ENCODE measurements around the gene ADIG.

The ADIG gene

GRCh38 chr20:38626921-38627659 lies 46.1 kb downstream of the ADIG start:
- Mint-ChIP-seq H3K27ac (no peak overlapping the region), H3K9me3 (no peaks in the 10 kb centered on the region), H3K36me3 (no peaks in the 10 kb centered on the region), H3K4me3 (no peak overlapping the region), H3K27me3 (peaks cover 38% of the 10 kb centered on the region), H3K4me1 (no peaks in the 10 kb centered on the region)
- no peak for DNase-seq
- CTCF ChIA-PET = no interaction called here

- Mint-ChIP-seq H3K36me3 (no peaks in the 10 kb centered on the region), H3K27ac (no peak overlapping the region), H3K4me3 (no peak overlapping the region), H3K27me3 (peaks cover 31% of the 10 kb centered on the region), H3K4me1 (peaks cover 2% of the 10 kb centered on the region), H3K9me3 (no peaks in the 10 kb centered on the region)
- no peak for DNase-seq
- CTCF ChIA-PET = no interaction called here
These were observed 47.8 kb downstream of the ADIG start for GRCh38 chr20:38628580-38629470.

- DNase-seq = no peak
- CTCF ChIA-PET = no interaction called here
- no peak overlapping the region for H3K4me3 Mint-ChIP-seq
- no peak overlapping the region for H3K27ac Mint-ChIP-seq
- no peaks in the 10 kb centered on the region for H3K9me3 Mint-ChIP-seq
- peaks cover 37% of the 10 kb centered on the region for H3K27me3 Mint-ChIP-seq
- no peaks in the 10 kb centered on the region for H3K36me3 Mint-ChIP-seq
- H3K4me1 Mint-ChIP-seq = peaks cover 2% of the 10 kb centered on the region
These were observed 49.0 kb downstream of the ADIG start for GRCh38 chr20:38629979-38630378.

- no peak overlapping the region for H3K27ac Mint-ChIP-seq
- no peak for DNase-seq
- H3K27me3 Mint-ChIP-seq = peaks cover 39% of the 10 kb centered on the region
- no peak overlapping the region for H3K4me3 Mint-ChIP-seq
- CTCF ChIA-PET = no interaction called here
- no peaks in the 10 kb centered on the region for H3K9me3 Mint-ChIP-seq
- no peaks in the 10 kb centered on the region for H3K36me3 Mint-ChIP-seq
- peaks cover 2% of the 10 kb centered on the region for H3K4me1 Mint-ChIP-seq
These were observed 49.7 kb downstream of the ADIG start for GRCh38 chr20:38630727-38631126.

GRCh38 chr20:38631155-38632022 lies 50.4 kb downstream of the ADIG start:
- peaks cover 42% of the 10 kb centered on the region for H3K27me3 Mint-ChIP-seq
- no peaks in the 10 kb centered on the region for H3K9me3 Mint-ChIP-seq
- no peak for DNase-seq
- no peak overlapping the region for H3K4me3 Mint-ChIP-seq
- CTCF ChIA-PET = interaction anchor here (2.4 kb wide), 1 partner anchor 10 kb away, joined by 7 read pairs; no protein-coding TSS in a partner anchor
- H3K27ac Mint-ChIP-seq = no peak overlapping the region
- no peaks in the 10 kb centered on the region for H3K36me3 Mint-ChIP-seq
- H3K4me1 Mint-ChIP-seq = peaks cover 2% of the 10 kb centered on the region

GRCh38 chr20:38633577-38634093 lies 52.6 kb downstream of the ADIG start:
- no peaks in the 10 kb centered on the region for H3K9me3 Mint-ChIP-seq

GRCh38 chr20:38635721-38636288 lies 54.8 kb downstream of the ADIG start:
- Mint-ChIP-seq H3K9me3 (no peaks in the 10 kb centered on the region), H3K4me3 (no peak overlapping the region), H3K4me1 (peaks cover 2% of the 10 kb centered on the region), H3K27ac (no peak overlapping the region), H3K36me3 (no peaks in the 10 kb centered on the region), H3K27me3 (peaks cover 59% of the 10 kb centered on the region)
- CTCF ChIA-PET = interaction anchor here (0.7 to 1.1 kb wide), 2 partner anchors 10 to 413 kb away, joined by 3 read pairs; no protein-coding TSS in a partner anchor
- DNase-seq = no peak

More at GRCh38 chr20:38633577-38634093, 52.6 kb downstream of the ADIG start:
- DNase-seq = peak; percentile 67
- H3K27ac Mint-ChIP-seq = no peak overlapping the region
- H3K36me3 Mint-ChIP-seq = no peaks in the 10 kb centered on the region
- CTCF ChIA-PET = interaction anchor here (0.6 to 2.4 kb wide), 12 partner anchors 9 to 416 kb away, joined by 3 to 13 read pairs (median 4); partner anchors contain the start of gene ACTR5
- peaks cover 54% of the 10 kb centered on the region for H3K27me3 Mint-ChIP-seq
- H3K4me3 Mint-ChIP-seq = no peak overlapping the region
- H3K4me1 Mint-ChIP-seq = peaks cover 2% of the 10 kb centered on the region
